GM18951 (cell line): ENCODE measurements around the gene PRDM16.

Experiments
- POLR2A ChIP-seq: IDR thresholded peaks from 4 replicates; pipeline ENCODE4 v1.6.1; 2011; ENCODE audit warnings: mild to moderate bottlenecking; ENCODE audit not compliant: insufficient read length, insufficient read depth; ENCODE audit errors: extremely low read depth
- in situ Hi-C: fragments of 300-500 bp; cut with MboI; formaldehyde crosslinking; loops from one replicate; pipeline ENCODE4 v1.12.0; 2022; ENCODE audit warnings: low sequenced_read_pairs, mixed read lengths, inconsistent platforms; ENCODE audit not compliant: unreplicated experiment

PRDM16 gene

DNA sequence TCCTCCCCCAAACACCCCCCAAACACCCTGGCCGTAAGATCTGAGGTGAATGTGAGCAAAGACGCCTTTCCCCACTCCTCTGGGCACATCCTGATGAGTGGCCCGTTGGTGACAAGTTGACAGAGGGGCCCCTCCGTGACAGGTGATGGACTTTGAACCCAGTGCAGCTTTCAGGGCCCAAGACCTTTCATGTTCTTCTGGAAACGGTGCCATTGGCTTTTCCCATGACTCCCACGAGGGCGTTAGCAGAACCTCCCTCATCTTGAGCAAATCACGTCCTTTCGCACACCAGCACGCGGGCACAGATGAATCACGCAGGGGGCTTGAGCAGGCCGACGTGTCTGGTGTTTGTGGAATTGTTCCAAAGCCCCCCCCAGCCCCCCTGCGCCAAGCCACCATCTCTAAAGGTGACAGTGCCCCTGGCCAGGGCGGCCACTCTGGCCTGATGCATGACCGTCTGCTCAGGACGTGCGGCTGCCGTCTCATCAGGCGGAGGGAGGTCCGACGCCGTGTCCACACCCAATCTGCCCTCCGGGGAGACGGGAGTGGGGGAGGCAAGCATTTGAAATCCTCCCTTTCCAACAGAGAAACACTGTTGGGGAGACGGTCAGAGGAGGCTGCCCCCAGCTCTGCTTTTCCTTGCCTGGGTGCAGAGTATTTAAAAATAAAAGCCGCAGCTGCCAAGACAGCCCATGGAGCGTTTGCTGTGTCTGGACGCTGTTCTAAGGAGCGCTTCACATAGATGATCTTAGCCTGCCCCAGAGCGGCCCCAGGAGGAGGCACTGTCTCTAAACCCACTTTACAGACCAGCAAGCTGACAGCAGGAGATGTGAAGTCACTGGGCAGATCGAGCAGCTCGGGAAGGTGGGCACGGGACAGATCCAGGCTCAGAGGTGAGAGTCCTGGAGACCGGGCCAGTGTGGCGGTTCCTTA is 287.2 kb downstream of the PRDM16 start:
- in situ Hi-C loops = no loop called here
- no peak for TF ChIP-seq POLR2A

DNA sequence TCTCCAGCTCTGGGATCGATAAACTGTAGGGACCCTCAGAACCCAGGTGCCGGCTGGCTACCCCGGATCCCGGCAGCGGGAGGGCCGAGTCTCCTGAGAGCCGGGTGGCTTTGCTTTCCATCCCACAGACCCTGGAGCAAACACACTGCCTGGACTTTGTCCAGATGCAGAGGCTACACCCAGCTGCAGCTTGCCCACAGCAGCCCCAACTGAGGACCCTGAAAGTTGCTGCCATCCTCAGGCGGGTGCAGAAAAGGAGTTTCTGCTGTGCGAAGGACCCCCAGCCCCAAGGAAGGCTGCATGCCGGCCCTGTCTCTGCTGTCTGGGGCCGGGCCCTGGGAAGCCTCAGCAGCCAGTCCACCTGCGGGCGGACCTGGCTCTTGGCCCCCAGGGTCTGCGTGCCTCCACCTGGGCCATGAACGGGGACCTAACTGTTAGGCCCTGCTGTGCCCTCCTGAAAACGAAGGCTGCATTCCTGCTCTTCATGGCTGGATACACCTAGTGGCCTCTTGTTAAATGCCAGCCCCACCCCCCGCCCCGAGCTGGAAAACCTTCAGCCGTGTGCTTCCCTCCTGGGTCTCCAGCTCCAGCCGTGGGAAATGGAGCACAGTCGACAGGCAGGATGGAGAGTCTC is 287.9 kb downstream of the PRDM16 start:
- TF ChIP-seq POLR2A = no peak
- in situ Hi-C loops = no loop called here

DNA sequence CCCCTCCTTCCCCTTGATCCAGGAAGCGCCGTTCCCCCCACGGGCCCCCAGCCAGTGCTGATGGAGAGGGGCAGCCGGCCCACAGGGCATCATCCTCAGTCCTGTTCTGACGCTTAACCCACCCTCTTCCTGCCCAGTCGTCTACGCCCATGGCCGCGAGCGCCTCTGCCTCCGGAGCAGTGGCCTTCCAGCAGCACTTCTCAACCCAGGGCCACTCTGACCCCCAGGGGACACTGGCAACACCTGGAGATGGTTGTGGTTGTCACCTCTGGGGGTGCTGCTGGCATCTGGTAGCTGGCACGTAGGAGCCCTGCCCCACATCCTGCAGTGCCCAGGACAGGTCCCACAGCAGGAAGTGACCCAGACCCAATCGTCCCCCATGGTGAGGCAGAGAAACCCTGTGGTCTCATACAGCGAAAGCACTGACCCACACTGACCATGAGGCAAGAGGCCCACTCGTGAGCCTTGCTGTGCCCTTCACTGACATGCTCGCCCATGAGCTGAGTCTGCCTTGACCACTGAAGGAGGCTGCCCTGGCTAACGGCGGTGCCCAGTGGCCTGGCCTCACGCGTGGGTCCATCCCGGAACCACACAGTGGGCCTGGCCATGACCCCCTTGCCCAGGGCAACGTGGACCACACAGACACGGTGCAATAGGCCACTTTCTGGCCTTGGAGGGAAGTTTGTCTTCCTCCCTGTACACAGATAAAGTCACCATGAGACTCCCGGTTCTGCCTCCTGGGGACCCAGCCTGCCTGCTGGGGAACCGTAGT is 288.7 kb downstream of the PRDM16 start:
- TF ChIP-seq POLR2A = no peak
- in situ Hi-C loops = no loop called here

DNA sequence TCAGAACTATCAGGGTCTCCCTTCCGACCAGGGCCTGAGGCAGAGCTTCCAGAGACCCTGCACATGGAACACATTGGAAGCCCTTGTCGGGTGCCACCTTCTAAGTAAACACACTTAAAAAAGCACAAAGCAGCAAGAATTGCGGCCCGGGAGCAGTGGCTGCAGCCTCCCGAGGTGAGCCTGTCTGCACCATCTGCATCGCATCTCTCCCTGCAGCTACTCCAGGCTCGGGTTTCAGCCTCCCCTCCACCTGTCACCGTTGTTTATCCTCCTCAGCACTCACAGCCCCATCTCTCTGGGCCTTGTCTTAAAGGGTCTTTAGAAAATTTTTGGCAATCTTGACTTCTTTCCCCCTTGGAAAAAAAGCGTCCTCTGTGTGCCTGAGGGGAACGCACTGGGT is 290.3 kb downstream of the PRDM16 start:
- no peak for TF ChIP-seq POLR2A
- in situ Hi-C loops = no loop called here

DNA sequence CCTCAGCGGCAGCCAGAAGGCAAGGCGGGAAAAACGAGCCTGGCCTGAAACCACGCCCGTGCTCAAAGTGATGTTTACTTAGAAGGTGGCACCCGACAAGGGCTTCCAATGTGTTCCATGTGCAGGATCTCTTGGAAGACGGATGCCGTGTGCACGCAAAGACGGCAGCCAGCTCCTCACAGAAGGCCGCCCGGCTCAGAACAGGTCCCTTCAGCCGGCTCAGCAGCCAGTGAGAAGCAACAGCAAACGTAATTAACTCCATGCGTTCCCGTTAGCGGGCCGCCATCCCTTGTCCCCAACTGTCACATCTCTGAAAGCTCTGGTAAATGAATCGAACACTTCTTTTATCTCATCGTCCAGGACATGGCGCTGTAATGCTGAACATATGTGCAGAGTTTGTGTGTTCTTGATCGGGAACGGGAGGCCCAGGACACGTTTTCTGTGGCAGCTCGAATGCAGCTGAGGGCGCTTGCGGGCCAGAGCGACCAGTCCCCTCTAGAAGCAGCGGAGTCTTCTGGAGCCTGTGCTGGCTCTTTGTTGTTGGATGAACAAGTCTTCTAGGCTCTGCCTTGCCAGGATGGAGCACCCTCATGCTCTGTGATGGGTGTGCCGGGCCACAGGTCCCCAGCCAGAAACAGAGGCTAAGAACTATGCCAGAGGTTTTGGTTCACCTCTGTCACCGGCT is 290.9 kb downstream of the PRDM16 start:
- in situ Hi-C loops = no loop called here
- TF ChIP-seq POLR2A = no peak

DNA sequence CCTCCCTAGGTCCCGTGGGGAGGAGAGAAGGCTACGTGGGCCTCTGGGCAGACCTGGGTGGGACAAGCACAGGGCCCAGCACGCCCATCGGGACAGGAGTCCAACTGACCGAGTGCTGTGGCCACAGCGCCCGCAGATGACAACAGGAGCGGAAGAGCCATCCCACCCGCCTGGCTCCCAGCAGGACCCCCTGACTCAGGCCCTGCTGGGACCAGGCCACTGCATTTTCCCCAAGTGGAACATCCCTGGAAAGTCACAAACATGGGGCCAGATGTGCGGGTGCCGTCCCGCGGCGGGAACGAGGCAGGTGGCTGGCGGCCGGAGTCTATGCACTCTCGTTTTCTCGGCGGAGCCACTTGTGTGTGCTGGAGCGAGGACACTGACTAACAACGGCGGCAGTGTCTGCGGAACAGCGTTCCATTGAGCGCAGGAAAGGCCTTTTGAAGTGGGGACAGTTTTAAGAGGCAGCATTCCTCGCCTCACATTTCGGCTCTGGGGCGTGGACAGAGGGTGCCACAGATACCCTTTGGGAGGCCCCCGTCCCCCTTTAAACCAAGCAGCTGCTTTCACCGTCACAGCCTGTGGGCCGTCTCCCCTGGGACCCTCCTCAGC is 291.7 kb downstream of the PRDM16 start:
- TF ChIP-seq POLR2A = no peak
- in situ Hi-C loops = no loop called here

DNA sequence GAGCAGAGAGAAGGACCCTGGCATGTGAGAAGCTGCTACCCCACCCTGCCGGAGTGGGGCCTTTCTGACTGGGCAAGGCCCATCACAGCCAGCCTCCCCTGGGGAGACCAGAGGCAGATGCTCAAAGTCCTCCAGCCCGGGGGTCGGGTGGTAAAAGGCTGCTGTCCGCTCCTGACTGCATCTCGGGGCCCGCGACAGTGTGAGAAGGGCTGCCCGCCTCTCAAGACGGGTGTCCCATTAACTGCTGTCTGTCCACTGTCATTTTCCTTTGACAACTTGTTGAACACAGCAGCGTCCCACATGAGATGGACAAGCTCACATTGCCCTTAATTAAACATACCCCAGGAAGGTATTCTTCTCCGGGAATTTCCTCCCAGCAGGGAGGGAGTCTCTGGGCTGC is 294.0 kb downstream of the PRDM16 start:
- in situ Hi-C loops = no loop called here
- no peak for TF ChIP-seq POLR2A

DNA sequence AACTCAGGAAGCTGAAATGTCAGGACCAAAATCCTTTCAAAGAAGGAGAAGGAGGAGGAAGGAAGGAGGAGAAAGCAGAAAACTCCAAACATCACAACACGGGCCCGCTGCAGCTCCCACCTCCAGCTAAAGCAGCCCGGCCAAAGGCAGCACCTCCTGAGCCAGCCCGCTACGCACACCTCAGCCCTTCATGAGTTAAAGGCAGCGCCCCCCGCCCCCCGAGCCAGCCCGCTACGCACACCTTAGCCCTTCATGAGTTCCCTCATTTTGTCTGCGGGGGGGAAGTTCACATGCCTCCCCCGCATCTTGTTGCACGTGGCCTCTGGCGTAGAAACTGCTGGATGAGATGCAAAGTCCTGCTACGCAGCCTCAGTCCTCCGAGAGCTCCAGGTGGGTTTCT is 294.8 kb downstream of the PRDM16 start:
- no peak for TF ChIP-seq POLR2A
- in situ Hi-C loops = no loop called here

DNA sequence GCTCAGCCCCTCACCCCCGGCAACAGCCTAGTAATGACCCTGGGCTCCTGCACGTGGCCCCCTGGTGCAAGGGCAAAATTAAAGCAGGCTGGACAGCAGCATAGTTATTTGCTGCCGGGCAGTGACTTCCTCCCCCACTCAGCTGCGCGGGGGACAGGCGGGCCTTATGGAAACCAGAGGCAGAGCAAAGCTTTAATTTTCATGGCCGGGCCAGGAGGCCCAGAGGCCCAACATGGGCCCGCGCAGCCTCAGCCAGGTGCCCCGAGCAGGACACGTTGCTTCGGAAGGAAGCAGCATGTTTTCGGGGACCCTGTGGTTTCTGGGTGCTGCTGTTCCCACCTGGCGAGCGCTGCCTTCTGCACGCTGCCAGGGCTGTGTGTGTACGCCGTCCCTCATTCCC is 295.5 kb downstream of the PRDM16 start:
- TF ChIP-seq POLR2A = no peak
- in situ Hi-C loops = no loop called here

DNA sequence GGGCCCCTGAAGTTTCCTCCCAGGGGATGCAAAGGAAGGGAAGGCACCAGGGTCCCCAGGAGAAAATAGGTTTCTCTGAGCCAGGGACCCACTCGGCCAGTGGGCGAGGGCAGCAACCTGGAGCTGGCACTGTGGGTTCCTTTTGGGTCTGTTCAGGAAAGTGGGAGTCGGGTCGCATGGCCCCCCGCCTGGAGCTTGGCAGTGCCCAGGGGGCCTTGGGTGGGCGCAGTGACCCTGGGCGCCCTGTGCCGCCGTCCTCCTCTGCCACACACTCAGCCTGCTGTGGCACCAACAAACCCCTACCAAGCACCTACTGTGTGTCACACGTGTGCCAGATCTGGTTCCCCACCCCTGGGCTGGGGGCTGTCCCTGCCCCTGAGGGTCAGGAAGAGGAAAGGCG is 296.0 kb downstream of the PRDM16 start:
- in situ Hi-C loops = no loop called here
- TF ChIP-seq POLR2A = no peak

DNA sequence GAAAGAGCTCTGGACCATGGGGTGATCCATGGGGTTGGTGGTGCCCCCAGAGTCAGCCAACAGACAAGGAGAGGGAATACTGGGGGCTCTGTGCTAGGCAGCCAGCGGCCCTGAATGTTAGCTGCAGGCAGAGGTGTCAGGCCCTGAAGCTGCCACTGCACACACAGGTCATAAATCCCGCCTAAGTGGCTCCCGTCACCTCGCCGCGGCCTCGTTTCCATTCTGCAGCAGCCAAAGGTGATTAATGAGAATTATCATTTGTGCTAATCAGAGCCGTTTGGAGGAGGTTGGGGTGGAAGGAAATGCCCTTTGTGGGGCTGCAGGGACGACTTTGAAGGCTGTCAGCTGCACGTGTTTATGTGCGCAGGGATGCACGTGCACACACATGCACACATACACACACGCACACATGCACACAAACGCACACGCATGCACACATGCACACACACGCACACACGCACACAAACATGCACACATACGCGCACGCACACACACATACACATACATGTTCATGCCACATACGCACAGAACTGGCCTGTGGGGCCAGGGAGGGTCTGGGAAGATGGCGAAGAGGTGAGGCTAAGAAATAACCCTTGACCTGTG is 296.6 kb downstream of the PRDM16 start:
- in situ Hi-C loops = no loop called here
- no peak for TF ChIP-seq POLR2A
